OCI-LY7 (cell line): ENCODE data around the gene VPS13D. TPM values are rescaled to one million over a fixed set of nuclear protein-coding genes. Genes with fewer than 3 reads are reported as not detected.

Experiments used
- BruUV-seq: library from RNA; stranded (reverse); fragments of 400-500 nt; replicated peaks from 2 replicates; lab custom pipeline; 2021; lab: Mats Ljungman, UMichigan
- CTCF ChIA-PET: fragments of 300-600 bp; sonication (Branson Sonifier 250); formaldehyde crosslinking; loops from one replicate; lab custom pipeline; 2022; ENCODE audit warnings: antibody characterized with exemption; ENCODE audit not compliant: unreplicated experiment; lab: Charles Lee
- POLR2A ChIA-PET: fragments of 300-600 bp; sonication (Branson Sonifier 250); formaldehyde crosslinking; loops from one replicate; lab custom pipeline; 2022; ENCODE audit warnings: antibody characterized with exemption; lab: Charles Lee
- DNase-seq: peaks from one replicate; pipeline ENCODE4 v3.0.0-alpha.2; 2015; ENCODE audit warnings: low spot score
- H2AFZ ChIP-seq: fragments of 200-600 bp; sonication (generic), shearing (Covaris generic); 2 replicates; pipeline ENCODE4 v1.6.1; 2014; ENCODE audit warnings: mild to moderate bottlenecking, antibody characterized with exemption, low read length, moderate library complexity
- H3K27ac ChIP-seq: fragments of 200-600 bp; sonication (generic); 2 replicates; pipeline ENCODE4 v1.5.1; 2014; ENCODE audit warnings: mixed run types, low read depth, mild to moderate bottlenecking, moderate library complexity, low read length, inconsistent platforms; ENCODE audit not compliant: poor library complexity, severe bottlenecking
- H3K36me3 ChIP-seq: fragments of 200-600 bp; sonication (generic); 2 replicates; pipeline ENCODE4 v1.6.1; 2014; ENCODE audit warnings: mild to moderate bottlenecking, antibody characterized with exemption, low read length, moderate library complexity, mixed read lengths; ENCODE audit not compliant: insufficient read depth
- H3K4me1 ChIP-seq: fragments of 200-600 bp; sonication (generic); 2 replicates; pipeline ENCODE4 v1.5.1; 2014; ENCODE audit warnings: mild to moderate bottlenecking, low read length; ENCODE audit not compliant: insufficient read depth, poor library complexity, severe bottlenecking
- H3K4me2 ChIP-seq: fragments of 200-600 bp; sonication (generic); 2 replicates; pipeline ENCODE4 v1.6.1; 2014; ENCODE audit warnings: mild to moderate bottlenecking, low read length
- H3K4me3 ChIP-seq: fragments of 200-600 bp; sonication (generic); 2 replicates; pipeline ENCODE4 v1.5.1; 2014; ENCODE audit warnings: mild to moderate bottlenecking, low read depth, low read length; ENCODE audit not compliant: poor library complexity, severe bottlenecking
- H3K79me2 ChIP-seq: fragments of 200-600 bp; sonication (generic); 2 replicates; pipeline ENCODE4 v1.6.1; 2016; ENCODE audit warnings: low read depth, mild to moderate bottlenecking, low read length, moderate library complexity, mixed read lengths; ENCODE audit not compliant: insufficient read depth
- H3K9me2 ChIP-seq: fragments of 200-600 bp; sonication (generic); 2 replicates; pipeline ENCODE4 v1.6.1; 2016; ENCODE audit warnings: mild to moderate bottlenecking, low read length, mixed read lengths; ENCODE audit not compliant: insufficient read depth
- H3K9me3 ChIP-seq: fragments of 200-600 bp; sonication (generic); 2 replicates; pipeline ENCODE4 v1.6.1; 2014; ENCODE audit warnings: mild to moderate bottlenecking, mixed run types, low read length, mixed read lengths
- H4K20me1 ChIP-seq: fragments of 200-600 bp; sonication (generic); 2 replicates; pipeline ENCODE4 v1.6.1; 2014; ENCODE audit warnings: mild to moderate bottlenecking, antibody characterized with exemption, low read length, moderate library complexity, mixed read lengths; ENCODE audit not compliant: insufficient read depth
- CTCF ChIP-seq: fragments of 200-600 bp; sonication (generic); conservative IDR thresholded peaks from 2 replicates; pipeline ENCODE4 v1.5.1; 2014; ENCODE audit warnings: mild to moderate bottlenecking, antibody characterized with exemption, low read length, moderate library complexity, mixed read lengths
- EZH2phosphoT487 ChIP-seq: fragments of 200-600 bp; sonication (generic); IDR thresholded peaks from 2 replicates; pipeline ENCODE4 v1.6.1; 2018; ENCODE audit warnings: low read depth, borderline replicate concordance, mild to moderate bottlenecking, mixed run types, antibody characterized with exemption, low read length, moderate library complexity, mixed read lengths
- intact Hi-C: fragments of 100-400 bp; cut with micrococcal nuclease; formaldehyde crosslinking; loops from one replicate; pipeline ENCODE4 v1.10.0; 2022; ENCODE audit not compliant: unreplicated experiment
- total RNA-seq, 2 experiments: library from RNA; depleted of rRNA in 1 of 2; stranded (reverse); fragments of >200 nt in 1 of 2; shearing (Covaris generic) in 1 of 2; gene quantifications; 2 replicates each; pipeline ENCODE4 v1.2.3, GENCODE V29; 2014 to 2022

The VPS13D gene
- total RNA-seq, 2 experiments from 2014 or later: 23.9 to 39.2 TPM

- H3K4me3 ChIP-seq: no peak overlapping the region
- no peaks in the 10 kb centered on the region for H3K79me2 ChIP-seq
- no peaks in the 10 kb centered on the region for H3K4me1 ChIP-seq
- DNase-seq: no peak
- no peak overlapping the region for H2AFZ ChIP-seq
- ChIA-PET POLR2A (interaction anchor here (0.6 kb wide), 1 partner anchor 77 kb away, joined by 3 read pairs; no protein-coding TSS in a partner anchor), CTCF (no interaction called here)
- intact Hi-C loops: no loop called here
- BruUV-seq: no TSS peak
- H3K4me2 ChIP-seq: no peak overlapping the region
- TF ChIP-seq CTCF: no peak
- TF ChIP-seq EZH2phosphoT487: no peak
- H3K36me3 ChIP-seq: no peaks in the 10 kb centered on the region
- H3K27ac ChIP-seq: no peak overlapping the region
- H3K9me3 ChIP-seq: no peaks in the 10 kb centered on the region
- H3K9me2 ChIP-seq: no peaks in the 10 kb centered on the region
- no peaks in the 10 kb centered on the region for H4K20me1 ChIP-seq
Observed at GRCh38 chr1:12473596-12474362, 243.9 kb downstream of the VPS13D start.

GRCh38 chr1:12475101-12475500 is 245.3 kb downstream of the VPS13D start:
- Histone ChIP-seq H3K9me3 (no peaks in the 10 kb centered on the region), H2AFZ (no peak overlapping the region), H4K20me1 (no peaks in the 10 kb centered on the region), H3K79me2 (no peaks in the 10 kb centered on the region), H3K4me2 (no peak overlapping the region), H3K36me3 (no peaks in the 10 kb centered on the region), H3K4me1 (no peaks in the 10 kb centered on the region), H3K27ac (no peak overlapping the region), H3K9me2 (no peaks in the 10 kb centered on the region), H3K4me3 (no peak overlapping the region)
- DNase-seq: no peak
- no TSS peak for BruUV-seq
- ChIA-PET CTCF (no interaction called here), POLR2A (interaction anchor here (0.7 kb wide), 1 partner anchor 118 kb away, joined by 3 read pairs; no protein-coding TSS in a partner anchor)
- intact Hi-C loops: no loop called here
- TF ChIP-seq CTCF (no peak), EZH2phosphoT487 (no peak)

GRCh38 chr1:12475530-12475934 is 245.7 kb downstream of the VPS13D start:
- no peak for TF ChIP-seq EZH2phosphoT487
- TF ChIP-seq CTCF: no peak
- intact Hi-C loops: no loop called here
- ChIA-PET CTCF (no interaction called here), POLR2A (interaction anchor here (0.7 kb wide), 1 partner anchor 119 kb away, joined by 3 read pairs; no protein-coding TSS in a partner anchor)
- H4K20me1 ChIP-seq: no peaks in the 10 kb centered on the region
- no peak overlapping the region for H3K27ac ChIP-seq
- BruUV-seq: no TSS peak
- no peaks in the 10 kb centered on the region for H3K36me3 ChIP-seq
- no peak for DNase-seq
- H3K4me2 ChIP-seq: no peak overlapping the region
- no peak overlapping the region for H3K4me3 ChIP-seq
- no peaks in the 10 kb centered on the region for H3K79me2 ChIP-seq
- peaks cover 4% of the 10 kb centered on the region for H3K4me1 ChIP-seq
- H3K9me2 ChIP-seq: no peaks in the 10 kb centered on the region
- no peak overlapping the region for H2AFZ ChIP-seq
- H3K9me3 ChIP-seq: no peaks in the 10 kb centered on the region
